Activated naive CD4-positive, alpha-beta T cell (primary cell): ENCODE measurements around the gene ATP2B2.

ENCODE experiments used
- DNase-seq, 4 experiments: peaks; one replicate each; lab custom pipeline; 2025; lab: John Stamatoyannopoulos, UW

Gene ATP2B2

GRCh38 chr3:10274601-10275000, 230.8 kb downstream of the ATP2B2 start:
- DNase-seq, result no peak
